Activated CD8-positive, alpha-beta memory T cell treated with anti-CD3 and anti-CD28 coated beads, Interleukin-2, amount 10 ng/mL, durations not matched to agents 7 days and 5 days (primary cell): ENCODE results near the gene MAPK14. TPM values are rescaled to one million over a fixed set of nuclear protein-coding genes. Genes with fewer than 3 reads are reported as not detected.

ENCODE experiments used
- ATAC-seq: fragments of 150-1000 bp; cut with Tn5 transposase; one replicate; pipeline ENCODE4 v1.10.0; 2021; ENCODE audit warnings: moderate library complexity
- CTCF ChIA-PET: fragments of 350-600 bp; sonication (Branson Sonifier 250); formaldehyde crosslinking; loops from one replicate; lab custom pipeline; 2021; ENCODE audit warnings: antibody characterized with exemption; lab: Charles Lee
- DNase-seq: peaks from one replicate; pipeline ENCODE4 v3.0.0-alpha.2; 2020
- H3K27ac Mint-ChIP-seq: one replicate; pipeline ENCODE4 v1.8.0; 2021; ENCODE audit warnings: mild to moderate bottlenecking, mixed read lengths
- H3K27me3 Mint-ChIP-seq: one replicate; pipeline ENCODE4 v1.8.0; 2021; ENCODE audit warnings: mixed read lengths
- H3K36me3 Mint-ChIP-seq: one replicate; pipeline ENCODE4 v1.8.0; 2021; ENCODE audit warnings: mild to moderate bottlenecking, mixed read lengths
- H3K4me1 Mint-ChIP-seq: one replicate; pipeline ENCODE4 v1.8.0; 2021; ENCODE audit warnings: mixed read lengths
- H3K4me3 Mint-ChIP-seq: one replicate; pipeline ENCODE4 v1.8.0; 2021; ENCODE audit warnings: mild to moderate bottlenecking, moderate library complexity, mixed read lengths
- H3K9me3 Mint-ChIP-seq: one replicate; pipeline ENCODE4 v1.8.0; 2022; ENCODE audit warnings: low read depth, mixed read lengths
- total RNA-seq, 2 experiments: library from RNA; stranded (reverse); gene quantifications; one replicate each; pipeline ENCODE4 v1.2.3, GENCODE V29; 2021

Gene MAPK14
- total RNA-seq, 2 experiments from 2014 or later = 52.8 to 65.7 TPM

DNA sequence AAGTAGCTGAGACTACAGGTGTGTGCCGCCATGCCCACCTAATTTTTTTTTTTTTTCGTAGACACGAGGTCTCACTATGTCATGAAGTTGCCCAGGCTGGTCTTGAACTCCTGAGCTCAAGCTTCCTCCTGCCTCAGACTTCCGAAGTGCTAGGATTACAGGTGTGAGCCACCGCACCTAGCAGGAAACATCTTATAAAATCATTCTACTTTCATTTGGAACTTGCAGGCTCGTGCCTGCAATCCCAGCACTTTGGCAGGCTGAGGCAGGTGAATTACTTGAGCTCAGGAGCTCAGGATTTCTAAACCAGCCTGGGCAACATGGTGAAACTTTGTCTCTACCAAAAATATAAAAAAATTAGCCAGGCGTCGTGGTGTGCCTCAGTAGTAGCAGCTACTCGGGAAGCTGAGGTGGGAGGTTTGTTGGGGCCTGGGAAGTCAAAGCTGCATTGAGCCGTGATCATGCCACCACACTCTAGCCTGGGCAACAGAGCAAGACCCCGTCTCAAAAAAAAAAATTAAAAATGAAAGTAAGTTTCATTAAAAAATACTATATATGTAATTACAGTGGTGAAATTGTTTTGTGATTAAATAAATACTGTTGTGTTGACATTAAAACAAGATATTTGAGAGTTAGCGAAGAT lies 15.1 kb downstream of the MAPK14 start:
- peaks cover 29% of the 10 kb centered on the region for H3K36me3 Mint-ChIP-seq
- H3K4me3 Mint-ChIP-seq = no peak overlapping the region
- H3K4me1 Mint-ChIP-seq = peaks cover 21% of the 10 kb centered on the region
- DNase-seq (no peak), ATAC-seq (no peak)
- H3K27me3 Mint-ChIP-seq = no peaks in the 10 kb centered on the region
- no peak overlapping the region for H3K27ac Mint-ChIP-seq
- CTCF ChIA-PET = interaction anchor here (0.8 to 5.7 kb wide), 3 partner anchors 14 to 260 kb away, joined by 3 to 33 read pairs (median 3); partner anchors contain the start of gene MAPK14
- H3K9me3 Mint-ChIP-seq = no peaks in the 10 kb centered on the region

DNA sequence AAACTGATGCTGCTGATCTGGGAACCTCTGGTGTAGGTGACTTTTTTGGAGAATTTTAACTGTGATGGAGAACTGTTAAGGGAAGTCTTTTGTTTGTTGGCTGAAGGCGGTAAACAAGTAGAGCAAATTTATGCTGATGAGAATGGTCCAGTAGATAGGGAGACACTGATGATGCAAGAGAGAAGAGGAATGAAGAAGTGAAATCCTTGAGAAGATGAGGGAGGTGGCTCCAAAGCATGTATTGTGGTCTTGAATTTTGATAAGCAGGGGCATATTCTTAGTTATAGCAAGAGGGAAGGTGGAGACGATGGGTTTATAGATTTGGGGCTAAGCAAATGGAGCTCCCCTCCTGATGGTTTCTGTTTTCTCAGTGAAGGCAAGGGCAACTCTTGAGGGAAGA lies 22.0 kb downstream of the MAPK14 start:
- Mint-ChIP-seq H3K9me3 (no peaks in the 10 kb centered on the region), H3K36me3 (peaks cover 19% of the 10 kb centered on the region), H3K4me3 (no peak overlapping the region), H3K27me3 (no peaks in the 10 kb centered on the region), H3K4me1 (peaks cover 2% of the 10 kb centered on the region), H3K27ac (no peak overlapping the region)
- no peak for ATAC-seq
- no peak for DNase-seq
- CTCF ChIA-PET = interaction anchor here (1.6 kb wide), 1 partner anchor 46 kb away, joined by 6 read pairs; no protein-coding TSS in a partner anchor

DNA sequence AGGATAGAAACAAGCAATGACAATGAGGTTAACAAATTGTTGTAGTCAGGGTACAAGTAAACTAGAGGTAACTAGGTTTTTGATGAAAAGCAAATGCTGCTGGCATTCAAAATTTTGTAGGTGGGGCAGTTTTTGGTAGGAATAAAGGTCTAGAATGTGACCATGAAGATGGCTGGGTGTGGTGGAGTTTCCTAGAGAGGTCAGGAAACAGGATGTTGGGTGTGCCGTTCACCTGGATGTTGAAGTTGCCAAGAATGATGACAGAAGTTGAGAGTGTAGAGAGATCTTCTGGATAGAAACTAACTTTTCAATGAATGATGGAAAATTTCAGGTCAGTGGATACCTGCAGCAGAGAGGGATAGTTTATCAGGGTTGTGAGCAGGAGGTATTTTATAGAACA lies 22.7 kb downstream of the MAPK14 start:
- Mint-ChIP-seq H3K27me3 (no peaks in the 10 kb centered on the region), H3K36me3 (peaks cover 18% of the 10 kb centered on the region), H3K4me3 (no peak overlapping the region), H3K4me1 (peaks cover 2% of the 10 kb centered on the region), H3K9me3 (no peaks in the 10 kb centered on the region), H3K27ac (no peak overlapping the region)
- CTCF ChIA-PET = no interaction called here
- DNase-seq (no peak), ATAC-seq (no peak)

DNA sequence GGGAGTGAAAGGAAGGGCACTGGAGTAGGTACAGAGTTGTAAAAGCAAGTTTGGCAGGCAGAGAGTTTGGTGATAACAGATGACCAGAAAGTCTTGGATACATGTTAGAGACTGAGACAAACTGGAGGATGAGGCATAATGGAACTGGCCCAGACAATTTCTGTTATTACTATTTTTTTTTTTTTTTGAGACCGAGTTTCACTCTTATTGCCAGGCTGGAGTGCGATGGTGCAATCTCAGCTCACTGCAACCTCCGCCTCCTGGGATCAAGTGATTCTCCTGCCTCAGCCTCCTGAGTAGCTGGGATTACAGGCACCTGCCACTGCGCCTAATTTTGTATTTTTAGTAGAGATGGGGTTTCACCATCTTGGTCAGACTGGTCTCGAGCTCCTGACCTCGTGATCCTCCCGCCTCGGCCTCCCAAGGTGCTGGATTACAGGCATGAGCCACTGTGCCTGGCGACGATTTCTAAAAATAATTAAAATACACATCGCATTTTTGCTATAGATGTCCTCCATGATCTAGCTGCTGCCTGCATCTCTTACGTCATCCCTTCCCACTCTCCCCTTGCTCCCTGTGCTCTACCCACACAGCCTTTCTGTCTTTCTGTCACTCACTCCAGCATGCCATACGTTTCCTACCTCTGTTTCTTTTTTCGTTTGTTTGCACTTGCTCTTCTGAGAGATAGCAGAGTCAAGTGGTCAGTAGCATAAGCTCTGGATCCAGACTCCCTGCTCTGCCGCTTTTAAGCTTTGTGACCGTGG lies 23.5 kb downstream of the MAPK14 start:
- peaks cover 20% of the 10 kb centered on the region for H3K36me3 Mint-ChIP-seq
- no peak overlapping the region for H3K4me3 Mint-ChIP-seq
- no peaks in the 10 kb centered on the region for H3K9me3 Mint-ChIP-seq
- no peak for ATAC-seq
- CTCF ChIA-PET = interaction anchor here (0.9 to 1.9 kb wide), 3 partner anchors 10 to 290 kb away, joined by 3 to 5 read pairs (median 4); no protein-coding TSS in a partner anchor
- H3K4me1 Mint-ChIP-seq = peaks cover 2% of the 10 kb centered on the region
- no peak overlapping the region for H3K27ac Mint-ChIP-seq
- H3K27me3 Mint-ChIP-seq = no peaks in the 10 kb centered on the region
- no peak for DNase-seq

DNA sequence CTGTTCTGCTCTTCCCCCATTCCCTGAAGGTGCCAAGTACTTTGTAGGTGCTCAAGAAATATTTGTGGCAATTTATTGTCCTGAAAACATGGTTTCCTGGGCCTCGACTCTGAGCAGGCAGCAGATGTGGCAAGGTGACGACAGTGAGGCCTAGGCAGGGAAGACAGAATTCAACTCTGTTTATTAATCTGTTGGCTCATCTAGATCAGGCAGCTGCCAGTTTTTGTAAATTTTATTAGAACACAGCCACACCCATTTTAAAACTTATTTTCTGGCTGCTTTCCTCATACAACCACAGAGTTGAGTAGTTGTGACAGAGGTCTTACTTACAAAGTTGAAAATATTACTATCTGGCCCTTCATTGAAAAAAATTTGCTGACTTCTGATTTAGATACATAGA lies 24.5 kb downstream of the MAPK14 start:
- H3K4me3 Mint-ChIP-seq = no peak overlapping the region
- no peaks in the 10 kb centered on the region for H3K27me3 Mint-ChIP-seq
- no peaks in the 10 kb centered on the region for H3K9me3 Mint-ChIP-seq
- no peak for DNase-seq
- CTCF ChIA-PET = interaction anchor here (1.0 to 1.9 kb wide), 2 partner anchors 17 to 289 kb away, joined by 3 to 5 read pairs; no protein-coding TSS in a partner anchor
- H3K27ac Mint-ChIP-seq = no peak overlapping the region
- H3K4me1 Mint-ChIP-seq = peaks cover 4% of the 10 kb centered on the region
- peaks cover 15% of the 10 kb centered on the region for H3K36me3 Mint-ChIP-seq
- no peak for ATAC-seq

DNA sequence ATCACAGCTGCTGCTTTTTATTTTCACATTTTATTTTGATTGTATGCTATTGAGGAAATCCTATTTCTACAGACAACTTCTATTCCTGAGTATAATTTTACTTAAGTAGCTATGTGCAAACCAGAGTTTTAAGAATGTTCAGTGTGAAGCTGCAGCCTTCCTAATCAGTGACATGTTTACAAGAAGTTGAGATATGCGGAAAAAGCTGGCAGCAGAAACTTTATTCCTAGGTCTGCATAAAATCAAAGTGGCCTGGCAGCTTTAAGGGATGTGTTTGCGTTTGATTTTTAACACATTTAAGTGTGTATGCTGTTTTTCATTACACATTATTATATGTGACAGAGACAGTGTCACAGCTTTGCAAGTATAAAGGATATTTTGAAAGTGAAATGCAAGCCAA lies 26.3 kb downstream of the MAPK14 start:
- ATAC-seq (no peak), DNase-seq (no peak)
- Mint-ChIP-seq H3K4me1 (peaks cover 2% of the 10 kb centered on the region), H3K36me3 (peaks cover 14% of the 10 kb centered on the region), H3K27ac (no peak overlapping the region), H3K9me3 (no peaks in the 10 kb centered on the region), H3K4me3 (no peak overlapping the region), H3K27me3 (no peaks in the 10 kb centered on the region)
- CTCF ChIA-PET = no interaction called here

DNA sequence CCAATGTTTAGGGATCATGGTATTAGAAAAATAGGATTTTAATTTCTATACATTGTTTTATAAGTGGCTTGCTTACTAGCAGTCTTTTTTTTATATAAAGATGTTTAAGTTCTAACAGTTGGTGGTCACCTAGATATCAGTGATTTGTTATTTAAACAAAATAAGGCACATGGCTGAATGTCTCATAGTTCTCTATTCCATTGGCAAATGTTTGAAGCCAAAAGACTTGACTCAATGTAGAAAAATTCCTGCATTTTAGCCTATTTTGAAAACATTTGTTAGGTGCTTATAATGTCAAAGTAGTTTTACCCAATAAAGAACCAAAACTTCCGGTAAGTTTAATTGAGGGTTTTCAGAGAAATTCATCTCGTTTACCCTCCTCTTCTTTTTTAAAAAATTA lies 26.8 kb downstream of the MAPK14 start:
- Mint-ChIP-seq H3K4me3 (no peak overlapping the region), H3K27me3 (no peaks in the 10 kb centered on the region), H3K27ac (no peak overlapping the region), H3K9me3 (no peaks in the 10 kb centered on the region), H3K4me1 (peaks cover 2% of the 10 kb centered on the region), H3K36me3 (peaks cover 16% of the 10 kb centered on the region)
- CTCF ChIA-PET = no interaction called here
- DNase-seq = no peak
- ATAC-seq = no peak

DNA sequence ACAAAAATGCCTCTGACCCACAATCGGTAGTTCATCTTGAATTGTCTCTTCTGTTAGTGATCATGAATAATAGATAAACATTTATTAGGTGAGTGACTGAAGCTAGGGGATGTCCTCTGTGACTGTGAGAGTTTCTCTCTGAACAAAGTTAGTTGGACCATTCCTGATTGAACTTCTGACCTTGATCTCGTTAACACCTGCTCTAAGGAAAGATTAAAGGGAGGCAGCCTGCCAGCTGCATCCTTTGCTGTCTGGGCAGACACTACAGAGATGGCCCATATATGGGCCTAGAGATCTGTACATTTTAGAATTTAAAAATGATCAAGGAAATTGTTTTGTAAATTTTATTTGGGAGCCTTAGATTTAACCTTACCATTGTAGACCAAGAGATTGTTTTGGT lies 27.3 kb downstream of the MAPK14 start:
- DNase-seq (no peak), ATAC-seq (no peak)
- H3K27ac Mint-ChIP-seq = no peak overlapping the region
- H3K4me3 Mint-ChIP-seq = no peak overlapping the region
- no peaks in the 10 kb centered on the region for H3K27me3 Mint-ChIP-seq
- CTCF ChIA-PET = no interaction called here
- peaks cover 2% of the 10 kb centered on the region for H3K4me1 Mint-ChIP-seq
- H3K36me3 Mint-ChIP-seq = peaks cover 20% of the 10 kb centered on the region
- H3K9me3 Mint-ChIP-seq = no peaks in the 10 kb centered on the region

DNA sequence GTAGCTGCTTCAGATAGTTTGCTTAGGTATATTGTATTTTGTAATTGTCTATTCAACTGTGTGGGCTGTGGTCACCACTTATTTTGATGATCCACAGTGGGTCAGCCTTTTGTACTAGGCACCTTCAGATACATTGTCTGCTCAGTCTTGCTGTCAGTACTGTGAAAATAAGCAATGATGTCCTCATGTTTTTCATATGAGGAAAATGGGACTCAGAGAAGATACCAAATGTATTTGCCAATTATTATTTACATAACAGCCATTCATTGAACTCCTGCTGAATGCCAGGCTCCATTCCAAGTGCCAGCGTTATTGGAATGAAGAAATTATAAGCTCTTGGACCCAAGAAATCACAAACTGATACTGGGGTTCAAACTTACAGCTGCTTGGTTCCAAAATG lies 28.6 kb downstream of the MAPK14 start:
- Mint-ChIP-seq H3K4me3 (no peak overlapping the region), H3K27me3 (no peaks in the 10 kb centered on the region), H3K36me3 (peaks cover 31% of the 10 kb centered on the region), H3K9me3 (no peaks in the 10 kb centered on the region), H3K27ac (no peak overlapping the region), H3K4me1 (peaks cover 2% of the 10 kb centered on the region)
- no peak for ATAC-seq
- CTCF ChIA-PET = interaction anchor here (1.3 kb wide), 1 partner anchor 9 kb away, joined by 4 read pairs; no protein-coding TSS in a partner anchor
- DNase-seq = no peak

DNA sequence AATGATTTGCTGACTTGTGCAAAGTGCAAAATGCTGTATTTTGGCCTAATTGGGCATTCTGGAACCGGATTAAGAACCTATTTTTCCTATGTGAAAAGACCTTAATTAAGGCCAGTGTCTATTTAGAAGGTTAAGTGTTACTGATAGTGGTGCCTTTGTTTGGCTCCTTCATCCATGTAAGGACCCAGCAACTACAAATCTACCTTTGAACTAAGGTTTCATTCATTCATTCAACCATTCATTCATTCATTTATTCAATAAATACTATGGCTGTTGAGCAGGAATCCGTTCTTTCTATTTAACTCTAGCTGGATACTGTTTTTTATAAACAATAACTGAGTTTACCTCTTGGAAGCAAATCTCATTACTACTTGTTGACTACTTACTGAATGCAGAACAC lies 33.6 kb downstream of the MAPK14 start:
- no peaks in the 10 kb centered on the region for H3K9me3 Mint-ChIP-seq
- CTCF ChIA-PET = interaction anchor here (1.5 kb wide), 1 partner anchor 10 kb away, joined by 4 read pairs; no protein-coding TSS in a partner anchor
- peaks cover 12% of the 10 kb centered on the region for H3K4me1 Mint-ChIP-seq
- ATAC-seq (no peak), DNase-seq (no peak)
- H3K27ac Mint-ChIP-seq = no peak overlapping the region
- H3K36me3 Mint-ChIP-seq = peaks cover 43% of the 10 kb centered on the region
- H3K4me3 Mint-ChIP-seq = no peak overlapping the region
- H3K27me3 Mint-ChIP-seq = no peaks in the 10 kb centered on the region

DNA sequence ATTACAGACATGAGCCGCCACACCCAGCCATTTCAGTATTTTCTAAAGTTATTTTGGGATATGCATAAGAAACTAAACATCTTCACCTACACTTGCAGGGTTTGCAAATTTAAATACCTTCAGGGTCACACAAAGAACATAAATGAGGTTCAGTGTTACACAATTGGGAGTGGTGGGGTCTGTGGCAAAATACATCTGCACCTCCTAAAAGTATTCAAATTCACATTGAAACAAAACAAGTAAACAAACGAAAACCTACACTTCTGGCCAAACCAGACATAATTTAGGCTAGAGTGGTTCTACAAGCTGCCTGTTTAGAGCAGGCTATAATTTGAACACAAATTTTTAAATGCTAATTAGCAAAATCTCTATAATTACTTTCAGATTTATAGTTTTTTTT lies 34.6 kb downstream of the MAPK14 start:
- Mint-ChIP-seq H3K4me3 (no peak overlapping the region), H3K4me1 (peaks cover 13% of the 10 kb centered on the region), H3K36me3 (peaks cover 43% of the 10 kb centered on the region), H3K27me3 (no peaks in the 10 kb centered on the region), H3K9me3 (no peaks in the 10 kb centered on the region), H3K27ac (no peak overlapping the region)
- ATAC-seq (no peak), DNase-seq (no peak)
- CTCF ChIA-PET = interaction anchor here (0.7 kb wide), 1 partner anchor 11 kb away, joined by 3 read pairs; no protein-coding TSS in a partner anchor

DNA sequence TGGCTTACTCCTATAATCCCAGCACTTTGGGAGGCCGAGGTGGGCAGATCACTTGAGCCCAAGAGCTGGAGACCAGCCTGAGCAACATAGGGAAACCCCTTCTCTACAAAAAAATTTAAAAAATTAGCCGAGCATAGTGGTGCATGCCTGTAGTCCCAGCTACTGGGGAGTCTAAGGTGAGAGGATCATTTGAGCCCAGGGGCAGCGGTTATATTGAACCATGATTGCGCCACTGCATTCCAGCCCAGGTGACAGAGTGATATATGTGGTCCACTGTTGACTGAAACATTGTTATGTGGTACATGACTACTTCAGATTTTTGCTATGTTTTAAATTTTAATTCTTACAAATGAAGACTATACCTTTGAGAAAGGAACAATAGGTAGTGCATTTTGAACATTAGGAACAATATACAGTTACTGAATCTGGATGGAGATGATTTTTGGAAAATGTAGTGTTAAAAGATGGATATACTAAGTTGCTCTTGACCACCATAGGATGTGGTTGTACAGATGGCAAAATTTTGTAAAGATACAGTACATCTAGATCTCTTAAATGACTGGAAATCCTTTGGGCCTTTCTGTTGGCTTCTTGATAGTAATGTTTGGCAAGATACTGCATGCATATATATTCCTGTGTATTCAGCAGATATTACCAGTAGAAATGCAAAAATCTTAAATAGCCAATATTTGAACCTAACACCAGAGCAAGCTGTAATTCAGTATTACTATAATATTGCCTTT lies 35.9 kb downstream of the MAPK14 start:
- Mint-ChIP-seq H3K27me3 (no peaks in the 10 kb centered on the region), H3K27ac (no peak overlapping the region), H3K36me3 (peaks cover 42% of the 10 kb centered on the region), H3K4me3 (no peak overlapping the region), H3K9me3 (no peaks in the 10 kb centered on the region), H3K4me1 (peaks cover 13% of the 10 kb centered on the region)
- ATAC-seq (no peak), DNase-seq (no peak)
- CTCF ChIA-PET = no interaction called here

DNA sequence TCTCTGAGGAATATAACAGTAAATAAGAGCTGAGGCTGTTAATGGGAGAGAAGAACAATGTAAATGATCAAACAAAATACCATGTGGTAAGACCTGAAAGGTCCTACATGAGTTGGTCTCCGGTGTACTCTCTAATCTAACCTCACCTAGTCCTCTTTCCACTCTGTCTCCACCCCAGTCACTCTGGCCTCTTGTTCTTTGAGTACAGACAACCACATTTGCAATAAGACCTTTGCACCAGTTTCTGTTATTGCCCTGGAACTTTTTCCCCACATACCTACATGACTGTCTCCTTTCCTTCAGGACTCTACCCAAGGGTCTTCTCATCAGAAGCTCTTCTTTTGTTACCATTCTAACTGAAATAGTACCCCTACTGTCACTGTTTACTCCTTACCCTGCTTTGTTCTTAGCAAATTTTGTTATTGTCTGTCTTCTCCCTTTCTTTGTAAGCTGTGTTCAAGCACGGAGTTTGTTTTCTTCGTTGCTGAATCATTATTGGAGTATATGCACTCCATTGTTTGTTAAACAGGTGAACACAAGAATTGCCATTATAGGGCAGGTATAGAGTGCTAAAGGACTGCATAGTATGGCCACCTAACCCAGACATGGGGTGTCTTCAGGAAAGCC lies 37.3 kb downstream of the MAPK14 start:
- Mint-ChIP-seq H3K4me1 (peaks cover 13% of the 10 kb centered on the region), H3K36me3 (peaks cover 38% of the 10 kb centered on the region), H3K27ac (no peak overlapping the region), H3K4me3 (no peak overlapping the region), H3K27me3 (no peaks in the 10 kb centered on the region), H3K9me3 (no peaks in the 10 kb centered on the region)
- ATAC-seq = no peak
- CTCF ChIA-PET = interaction anchor here (1.4 to 1.9 kb wide), 3 partner anchors 8 to 37 kb away, joined by 4 to 5 read pairs (median 4); partner anchors contain the start of gene MAPK14
- DNase-seq = no peak
